ENCODE data around the gene XYLT1.
A peak's percentile ranks its signal among the peaks of the same experiment; 100 is the strongest.

Gene XYLT1

GRCh38 chr16:17166095-17166494 lies 304.7 kb downstream of the XYLT1 start:
- DNase-seq: no peak

GRCh38 chr16:17162560-17162959 lies 308.2 kb downstream of the XYLT1 start:
- DNase-seq: no peak

- peak; percentile 54 for DNase-seq
Observed at GRCh38 chr16:17160920-17161431, 309.8 kb downstream of the XYLT1 start.

- DNase-seq: peak; percentile 68
Observed at GRCh38 chr16:17160285-17160853, 310.4 kb downstream of the XYLT1 start.

GRCh38 chr16:17159617-17160016 lies 311.1 kb downstream of the XYLT1 start:
- peak; percentile 93 for DNase-seq

- no peak for DNase-seq
Observed at GRCh38 chr16:17155936-17156335, 314.8 kb downstream of the XYLT1 start.

GRCh38 chr16:17155485-17155884 lies 315.3 kb downstream of the XYLT1 start:
- DNase-seq: no peak

- DNase-seq: no peak
Observed at GRCh38 chr16:17154981-17155380, 315.8 kb downstream of the XYLT1 start.

GRCh38 chr16:17152311-17152710 lies 318.4 kb downstream of the XYLT1 start:
- peak; percentile 38 for DNase-seq

GRCh38 chr16:17151335-17151734 lies 319.4 kb downstream of the XYLT1 start:
- no peak for DNase-seq

- no peak for DNase-seq
Observed at GRCh38 chr16:17149904-17150483, 320.8 kb downstream of the XYLT1 start.

- DNase-seq: peak; percentile 61
Observed at GRCh38 chr16:17147942-17148341, 322.8 kb downstream of the XYLT1 start.

- DNase-seq: no peak
Observed at GRCh38 chr16:17145029-17145428, 325.7 kb downstream of the XYLT1 start.

GRCh38 chr16:17144431-17144830 lies 326.3 kb downstream of the XYLT1 start:
- DNase-seq: no peak

GRCh38 chr16:17143546-17144419 lies 327.0 kb downstream of the XYLT1 start:
- no peak for DNase-seq

GRCh38 chr16:17138801-17139200 lies 332.0 kb downstream of the XYLT1 start:
- peak; percentile 20 for DNase-seq

- DNase-seq: no peak
Observed at GRCh38 chr16:17135439-17135838, 335.3 kb downstream of the XYLT1 start.

GRCh38 chr16:17134586-17134985 lies 336.2 kb downstream of the XYLT1 start:
- DNase-seq: no peak

GRCh38 chr16:17133851-17134250 lies 336.9 kb downstream of the XYLT1 start:
- no peak for DNase-seq

- DNase-seq: peak; percentile 8
Observed at GRCh38 chr16:17131351-17131750, 339.4 kb downstream of the XYLT1 start.

- DNase-seq: no peak
Observed at GRCh38 chr16:17130733-17131132, 340.0 kb downstream of the XYLT1 start.

GRCh38 chr16:17129971-17130370 lies 340.8 kb downstream of the XYLT1 start:
- no peak for DNase-seq

- DNase-seq: no peak
Observed at GRCh38 chr16:17128791-17129190, 342.0 kb downstream of the XYLT1 start.

GRCh38 chr16:17126156-17126555 lies 344.6 kb downstream of the XYLT1 start:
- DNase-seq: no peak

All from NCI-H82 (cell line).